Lower leg skin (tissue), 3 donors: ENCODE measurements around the gene GPR25.

Experiments
- CTCF ChIP-seq, 3 donors: fragments of 450-650 bp; IDR thresholded peaks; one replicate each; pipeline ENCODE4 v1.5.1; 2016; ENCODE audit warnings: antibody characterized with exemption in 3 of 3, mild to moderate bottlenecking in 3 of 3, moderate library complexity in 2 of 3
- POLR2A ChIP-seq, 2 donors: fragments of 450-650 bp; IDR thresholded peaks; one replicate each; pipeline ENCODE4 v1.6.1; 2016 to 2017; ENCODE audit warnings: antibody characterized with exemption in 2 of 2, mild to moderate bottlenecking in 1 of 2, moderate library complexity in 1 of 2

DNA sequence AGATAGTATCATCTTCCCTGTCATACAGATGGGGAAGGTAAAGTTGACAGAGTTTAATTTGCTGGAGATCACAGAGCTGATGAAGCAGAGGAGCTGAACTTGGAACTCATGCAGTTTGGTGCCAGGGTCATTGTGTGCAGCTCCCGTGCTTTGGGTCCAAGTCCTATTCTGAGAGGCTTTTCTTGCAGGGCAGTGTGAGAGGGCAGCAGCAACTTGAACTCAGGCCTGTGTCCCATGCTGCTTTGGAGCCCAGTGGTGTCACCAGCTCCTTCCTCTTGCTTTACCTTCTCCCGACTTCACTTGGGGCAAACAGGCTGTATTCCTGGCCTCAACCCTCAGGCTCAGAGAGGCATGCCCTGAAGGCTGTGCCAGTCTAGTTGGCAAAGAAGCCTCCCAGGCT, 46.6 kb downstream of the GPR25 start:
- TF ChIP-seq CTCF (IDR thresholded peaks at IDR 0.05) (no peak), POLR2A (IDR thresholded peaks at IDR 0.05) (no peak)
